HUES6 (cell line): ENCODE results near the gene CHST7.
A peak's percentile ranks its signal among the peaks of the same experiment; 100 is the strongest.

Experiments used
- H3K27ac ChIP-seq: 2 replicates; pipeline ENCODE4 v1.7.0; 2013; ENCODE audit warnings: low read depth, mild to moderate bottlenecking, low read length, inconsistent platforms
- H3K27me3 ChIP-seq: 2 replicates; pipeline ENCODE4 v1.6.1; 2013; ENCODE audit warnings: low read length; ENCODE audit not compliant: control insufficient read depth, insufficient read depth
- H3K36me3 ChIP-seq: 2 replicates; pipeline ENCODE4 v1.6.1; 2013; ENCODE audit warnings: low read length; ENCODE audit not compliant: control insufficient read depth, insufficient read depth
- H3K4me1 ChIP-seq: 2 replicates; pipeline ENCODE4 v1.6.1; 2013; ENCODE audit warnings: low read length; ENCODE audit not compliant: control insufficient read depth, insufficient read depth
- H3K4me3 ChIP-seq: 2 replicates; pipeline ENCODE4 v1.5.1; 2013; ENCODE audit warnings: low read depth, low read length
- H3K9ac ChIP-seq: one replicate; pipeline ENCODE4 v1.6.1; 2013; ENCODE audit warnings: mild to moderate bottlenecking, low read length
- H3K9me3 ChIP-seq: 2 replicates; pipeline ENCODE4 v1.6.1; 2013; ENCODE audit warnings: low read depth, low read length; ENCODE audit not compliant: control insufficient read depth, insufficient read depth

Gene CHST7

GRCh38 chrX:46587753-46588171, 14.2 kb downstream of the CHST7 start:
- Histone ChIP-seq H3K36me3 (no peaks in the 10 kb centered on the region), H3K4me3 (peak overlapping the region; percentile 35), H3K27ac (peak overlapping the region; percentile 43; the same call in 1 of the 2 replicates), H3K27me3 (no peaks in the 10 kb centered on the region), H3K9ac (peak overlapping the region; percentile 53), H3K9me3 (no peaks in the 10 kb centered on the region), H3K4me1 (peaks cover 36% of the 10 kb centered on the region)

DNA sequence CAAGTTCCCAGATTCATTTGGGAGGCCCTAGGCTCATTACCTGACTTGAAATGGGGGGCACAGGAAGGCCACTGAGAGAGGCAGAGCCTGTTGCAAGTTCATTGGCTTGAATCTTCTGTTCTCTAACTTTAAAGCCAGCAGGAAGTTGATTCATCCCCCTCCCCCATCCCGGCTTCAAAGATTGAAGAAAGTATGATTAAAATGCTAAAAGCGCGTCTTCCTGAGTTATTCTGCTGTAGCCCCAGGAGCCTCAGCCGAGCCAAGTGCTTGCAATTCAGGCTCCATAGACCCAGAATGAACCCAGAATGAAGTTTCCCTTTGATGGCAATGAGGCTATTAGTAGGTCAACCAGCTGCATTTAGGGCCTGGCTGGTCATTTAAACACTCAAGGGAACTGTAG, 14.7 kb downstream of the CHST7 start:
- H3K4me1 ChIP-seq: peaks cover 31% of the 10 kb centered on the region
- peak overlapping the region; percentile 35 for H3K4me3 ChIP-seq
- no peaks in the 10 kb centered on the region for H3K9me3 ChIP-seq
- no peaks in the 10 kb centered on the region for H3K27me3 ChIP-seq
- peak overlapping the region; percentile 43; the same call in 1 of the 2 replicates for H3K27ac ChIP-seq
- no peaks in the 10 kb centered on the region for H3K36me3 ChIP-seq
- peak overlapping the region; percentile 53 for H3K9ac ChIP-seq

- Histone ChIP-seq H3K9me3 (no peaks in the 10 kb centered on the region), H3K27ac (no peak overlapping the region), H3K4me3 (no peak overlapping the region), H3K36me3 (no peaks in the 10 kb centered on the region), H3K9ac (no peak overlapping the region), H3K27me3 (no peaks in the 10 kb centered on the region), H3K4me1 (peaks cover 25% of the 10 kb centered on the region)
Measured at GRCh38 chrX:46589977-46590723, 16.6 kb downstream of the CHST7 start.

DNA sequence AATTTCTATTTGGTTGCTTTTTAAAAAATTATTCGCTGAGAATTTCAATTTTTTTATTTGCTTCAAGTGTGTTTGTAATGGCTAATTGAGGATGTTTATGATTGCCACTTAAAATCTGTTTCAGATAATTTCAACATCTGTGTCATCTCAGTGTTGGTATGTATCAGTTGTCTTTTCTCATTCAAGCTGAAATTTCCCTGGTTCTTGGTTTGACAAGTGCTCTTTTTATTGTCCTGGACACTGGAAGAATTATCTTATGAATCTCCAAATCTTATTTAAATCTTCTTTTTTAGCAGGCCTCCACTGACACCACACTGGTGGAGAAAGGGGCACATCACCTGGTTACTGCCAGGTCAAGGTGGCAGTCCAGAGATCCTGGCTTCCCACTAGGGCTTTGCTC, 21.5 kb downstream of the CHST7 start:
- no peak overlapping the region for H3K9ac ChIP-seq
- no peak overlapping the region for H3K27ac ChIP-seq
- no peaks in the 10 kb centered on the region for H3K9me3 ChIP-seq
- H3K27me3 ChIP-seq: no peaks in the 10 kb centered on the region
- H3K36me3 ChIP-seq: peaks cover 3% of the 10 kb centered on the region; the same call in 1 of the 2 replicates
- no peak overlapping the region for H3K4me3 ChIP-seq
- H3K4me1 ChIP-seq: no peaks in the 10 kb centered on the region

- H3K27me3 ChIP-seq: no peaks in the 10 kb centered on the region
Measured at GRCh38 chrX:46597208-46597607, 23.6 kb downstream of the CHST7 start.

DNA sequence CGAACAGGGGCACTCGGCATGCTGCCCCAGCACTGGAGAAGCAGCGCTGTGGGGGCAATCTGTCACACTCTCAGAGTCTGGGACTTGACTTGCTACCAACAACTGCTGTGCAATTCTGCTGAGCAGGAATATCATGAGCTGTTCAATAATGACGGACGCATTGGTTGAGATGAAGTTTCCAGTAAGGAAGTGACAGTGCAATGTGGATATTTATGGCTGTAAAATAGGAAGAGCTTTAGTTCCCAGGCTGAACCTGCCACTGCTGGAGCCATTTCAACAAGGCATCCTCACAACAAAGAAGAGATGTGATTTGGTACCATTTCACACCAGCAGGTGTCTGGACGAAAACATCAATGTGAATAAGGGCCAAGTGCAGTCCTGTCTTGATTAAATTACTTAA, 24.2 kb downstream of the CHST7 start:
- Histone ChIP-seq H3K4me1 (no peaks in the 10 kb centered on the region), H3K9me3 (no peaks in the 10 kb centered on the region), H3K9ac (no peak overlapping the region), H3K36me3 (peaks cover 19% of the 10 kb centered on the region), H3K4me3 (no peak overlapping the region), H3K27me3 (no peaks in the 10 kb centered on the region), H3K27ac (no peak overlapping the region)

More at GRCh38 chrX:46597208-46597607, 23.6 kb downstream of the CHST7 start:
- H3K9me3 ChIP-seq: no peaks in the 10 kb centered on the region
- H3K4me3 ChIP-seq: no peak overlapping the region
- H3K27ac ChIP-seq: no peak overlapping the region
- no peaks in the 10 kb centered on the region for H3K4me1 ChIP-seq
- H3K9ac ChIP-seq: no peak overlapping the region
- peaks cover 19% of the 10 kb centered on the region for H3K36me3 ChIP-seq

- no peak overlapping the region for H3K4me3 ChIP-seq
- no peaks in the 10 kb centered on the region for H3K4me1 ChIP-seq
- no peak overlapping the region for H3K27ac ChIP-seq
- H3K9me3 ChIP-seq: no peaks in the 10 kb centered on the region
- H3K27me3 ChIP-seq: no peaks in the 10 kb centered on the region
- no peak overlapping the region for H3K9ac ChIP-seq
- peaks cover 19% of the 10 kb centered on the region for H3K36me3 ChIP-seq
Measured at GRCh38 chrX:46599051-46599560, 25.5 kb downstream of the CHST7 start.

GRCh38 chrX:46601283-46601682, 27.7 kb downstream of the CHST7 start:
- H3K27ac ChIP-seq: no peak overlapping the region

DNA sequence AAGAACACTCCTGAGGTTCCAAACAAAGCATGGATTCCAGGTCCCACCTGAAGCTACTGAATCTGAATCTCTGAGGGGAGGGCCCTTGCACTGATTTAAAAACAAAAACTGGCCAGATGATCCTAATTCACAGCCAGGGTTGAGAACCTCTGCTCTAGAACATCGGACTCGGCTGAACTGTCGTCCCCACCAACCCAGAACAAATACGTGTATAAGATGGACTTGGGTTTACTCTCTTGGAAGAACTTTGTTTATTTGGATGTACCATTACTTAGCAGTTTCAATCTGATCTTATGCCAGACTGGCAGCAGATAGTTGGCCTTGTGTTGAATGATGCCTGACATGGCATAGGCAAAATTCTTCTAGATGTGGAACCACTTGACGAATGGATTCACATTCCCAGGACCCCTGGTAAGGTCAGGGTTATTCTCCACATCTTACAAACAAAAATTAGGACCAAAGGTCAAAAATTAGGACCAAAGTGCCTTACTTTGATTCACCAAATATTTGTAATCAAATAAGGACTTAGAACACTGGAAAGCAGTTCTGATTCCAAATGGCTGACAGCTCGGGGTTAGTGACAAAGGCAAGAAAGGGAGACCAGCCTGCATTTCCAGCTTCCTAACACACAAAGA, 29.0 kb downstream of the CHST7 start:
- Histone ChIP-seq H3K27me3 (no peaks in the 10 kb centered on the region), H3K4me3 (no peak overlapping the region), H3K9me3 (no peaks in the 10 kb centered on the region), H3K27ac (no peak overlapping the region), H3K36me3 (peaks cover 28% of the 10 kb centered on the region), H3K9ac (no peak overlapping the region), H3K4me1 (no peaks in the 10 kb centered on the region)

More at GRCh38 chrX:46601283-46601682, 27.7 kb downstream of the CHST7 start:
- H3K4me3 ChIP-seq: no peak overlapping the region
- H3K9me3 ChIP-seq: no peaks in the 10 kb centered on the region
- H3K27me3 ChIP-seq: no peaks in the 10 kb centered on the region
- H3K36me3 ChIP-seq: peaks cover 20% of the 10 kb centered on the region
- no peaks in the 10 kb centered on the region for H3K4me1 ChIP-seq
- no peak overlapping the region for H3K9ac ChIP-seq

- Histone ChIP-seq H3K4me1 (no peaks in the 10 kb centered on the region), H3K4me3 (no peak overlapping the region), H3K27ac (no peak overlapping the region), H3K9me3 (no peaks in the 10 kb centered on the region), H3K36me3 (peaks cover 9% of the 10 kb centered on the region; the same call in 1 of the 2 replicates), H3K27me3 (no peaks in the 10 kb centered on the region), H3K9ac (no peak overlapping the region)
Measured at GRCh38 chrX:46607916-46608315, 34.4 kb downstream of the CHST7 start.

DNA sequence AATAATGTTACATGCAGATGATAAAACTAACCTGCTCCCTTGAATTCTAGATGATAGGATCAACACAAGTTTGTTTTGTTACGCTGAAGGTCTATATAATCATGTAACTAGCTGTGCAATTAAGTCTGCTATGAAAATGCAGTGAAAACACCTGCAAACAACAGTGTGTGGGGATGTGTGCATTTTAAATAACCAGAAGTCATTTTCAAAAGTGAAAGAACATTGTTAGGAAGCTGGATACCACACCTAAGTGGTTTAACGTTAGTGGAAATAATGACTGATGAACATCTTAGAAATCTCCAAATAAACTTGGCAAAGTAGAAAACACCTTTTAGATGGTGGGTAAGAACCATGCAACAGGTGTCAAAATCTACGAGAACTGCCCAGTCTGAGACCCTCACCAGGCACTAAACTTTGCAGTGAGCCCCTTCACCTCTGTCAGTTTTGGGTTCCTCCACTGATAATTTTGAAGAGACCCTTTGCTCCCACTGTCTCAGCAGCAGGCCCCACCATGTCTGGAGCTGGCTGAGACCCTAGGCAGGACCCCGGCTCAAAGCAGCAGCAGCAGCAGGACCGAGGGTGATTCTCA, 36.6 kb downstream of the CHST7 start:
- Histone ChIP-seq H3K27me3 (no peaks in the 10 kb centered on the region), H3K4me1 (no peaks in the 10 kb centered on the region), H3K9ac (no peak overlapping the region), H3K36me3 (peaks cover 17% of the 10 kb centered on the region), H3K9me3 (no peaks in the 10 kb centered on the region), H3K27ac (no peak overlapping the region), H3K4me3 (no peak overlapping the region)
